ENCODE measurements around the gene TMEM179.

- TF ChIP-seq CTCF (optimal IDR thresholded peaks at IDR 0.05 in 1 of 3, IDR thresholded peaks at IDR 0.05 in 1 of 3, conservative IDR thresholded peaks at IDR 0.05 in 1 of 3; ENCODE audit: extremely low read depth in 1 of 3, insufficient read depth in 2 of 3, low read length in 3 of 3), result peak in 1 of 3 experiments; percentile 32
- TF ChIP-seq EZH2 (IDR thresholded peaks at IDR 0.05; ENCODE audit: low read length), result no peak
Measured at GRCh38 chr14:104576232-104576969, 28.2 kb downstream of the TMEM179 start.
